Gastrocnemius medialis (tissue), 4 donors: ENCODE results near the gene NSF.

ENCODE experiments used
- CTCF ChIP-seq, 5 experiments: fragments of 450-650 bp in 3 of 5; fragments of 200-600 bp in 2 of 5; sonication (generic) in 2 of 5; IDR thresholded peaks in 4 of 5; conservative IDR thresholded peaks in 1 of 5; 1 replicate in 4 of 5; 2 replicates in 1 of 5; pipeline ENCODE4 v1.5.1; 2016 to 2019; ENCODE audit warnings: antibody characterized with exemption in 5 of 5, mild to moderate bottlenecking in 3 of 5, moderate library complexity in 3 of 5
- POLR2A ChIP-seq, 2 donors: fragments of 450-650 bp; IDR thresholded peaks; one replicate each; pipeline ENCODE4 v1.6.1; 2017; ENCODE audit warnings: antibody characterized with exemption in 2 of 2, mild to moderate bottlenecking in 2 of 2, moderate library complexity in 2 of 2

DNA sequence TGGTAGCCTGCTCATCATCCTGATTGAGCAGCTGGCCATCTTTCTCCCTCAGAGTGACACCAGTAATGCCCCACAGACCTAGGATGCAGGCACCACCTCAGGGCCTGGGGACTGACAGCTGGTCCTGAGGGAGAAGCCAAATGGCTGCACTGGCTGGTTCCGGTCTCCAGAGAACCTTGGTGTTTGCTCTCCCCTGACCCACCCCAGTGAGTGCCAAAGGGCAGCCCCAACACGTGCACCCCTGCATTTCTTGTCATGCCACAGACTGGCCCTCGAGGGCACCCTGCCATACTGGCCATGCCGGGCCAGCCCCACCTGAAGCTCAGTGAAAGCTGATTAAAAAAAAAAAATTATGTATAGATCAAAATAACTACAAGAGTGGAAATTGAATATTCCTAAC is 127.5 kb downstream of the NSF start:
- TF ChIP-seq CTCF (IDR thresholded peaks at IDR 0.05 in 4 of 5, conservative IDR thresholded peaks at IDR 0.05 in 1 of 5) = no peak
- TF ChIP-seq POLR2A (IDR thresholded peaks at IDR 0.05) = no peak
